Cardiac septum (tissue), 1 donor: ENCODE data around the gene MDK. TPM values are rescaled to one million over a fixed set of nuclear protein-coding genes. Genes with fewer than 3 reads are reported as not detected.

ENCODE experiments used
- DNase-seq: peaks from one replicate; pipeline ENCODE4 v3.0.0-alpha.2; 2020; ENCODE audit warnings: low spot score
- intact Hi-C: fragments of 100-400 bp; cut with DNase I; formaldehyde crosslinking; loops from one replicate; pipeline ENCODE4 v1.14.0; 2022
- total RNA-seq: library from RNA; stranded (reverse); fragmentation: NEBNext Ultra II Directional; extraction: Animal tissue kit (Norgen Biotek cat#: 25700); gene quantifications from one replicate; pipeline ENCODE4 v1.2.1, GENCODE V29; 2021
- donor health status: DM: no; HTN: no; CAD: no.

Gene MDK
- total RNA-seq, 1 donor from 2014 or later, result 6.2 TPM

- DNase-seq, result no peak
- intact Hi-C loops, result no loop called here
These were observed 9.7 kb downstream of the MDK start for GRCh38 chr11:46391186-46391577.

GRCh38 chr11:46391578-46392420 is 10.3 kb downstream of the MDK start, which contains the start of gene CHRM4:
Gene CHRM4 (minus strand): TSS chr11:46391776. CDS start chr11:46386557, 5,219 bp downstream.
- intact Hi-C loops, result no loop called here
- DNase-seq, result no peak

DNA sequence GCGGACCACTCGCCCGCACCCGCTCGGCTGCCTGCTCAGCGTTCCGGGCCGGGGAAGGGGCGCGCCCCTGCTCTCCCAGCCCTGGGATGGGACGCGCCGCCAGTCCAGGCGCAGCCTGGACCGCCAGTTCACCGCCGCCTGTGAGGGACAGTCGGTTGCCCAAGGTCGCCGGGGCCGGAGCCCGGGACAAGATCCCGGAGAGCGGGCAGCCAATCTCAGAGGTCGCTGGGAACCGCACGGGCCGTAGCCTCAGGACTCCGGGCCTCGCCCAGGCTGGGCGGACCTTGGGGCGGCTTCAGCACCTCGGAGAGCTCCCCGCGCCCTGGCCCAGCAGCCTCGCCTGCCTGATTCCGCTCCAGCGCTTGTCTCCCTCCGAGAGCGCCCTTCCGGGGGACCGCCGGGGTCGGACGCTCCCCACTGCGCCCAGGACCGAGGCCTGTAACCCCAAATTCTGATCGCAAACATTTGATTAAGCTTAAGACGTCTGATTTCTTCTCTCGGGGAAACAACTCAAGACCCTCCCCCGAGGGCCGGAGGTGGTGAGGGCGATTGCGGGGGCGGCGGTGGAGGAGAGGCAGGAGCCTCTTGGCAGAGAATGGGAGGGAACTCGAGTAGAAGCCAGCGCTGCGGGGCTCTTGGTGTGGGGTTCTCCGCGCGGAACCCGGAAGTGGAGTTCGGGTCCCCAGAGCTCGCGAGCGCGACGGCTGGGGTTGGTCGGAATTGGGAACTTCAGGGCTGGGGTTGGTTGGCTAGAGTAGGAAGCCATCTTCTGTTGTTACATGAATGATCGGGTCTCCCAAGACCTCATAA is 11.2 kb downstream of the MDK start:
- intact Hi-C loops, result no loop called here
- peak; percentile 94 for DNase-seq

DNA sequence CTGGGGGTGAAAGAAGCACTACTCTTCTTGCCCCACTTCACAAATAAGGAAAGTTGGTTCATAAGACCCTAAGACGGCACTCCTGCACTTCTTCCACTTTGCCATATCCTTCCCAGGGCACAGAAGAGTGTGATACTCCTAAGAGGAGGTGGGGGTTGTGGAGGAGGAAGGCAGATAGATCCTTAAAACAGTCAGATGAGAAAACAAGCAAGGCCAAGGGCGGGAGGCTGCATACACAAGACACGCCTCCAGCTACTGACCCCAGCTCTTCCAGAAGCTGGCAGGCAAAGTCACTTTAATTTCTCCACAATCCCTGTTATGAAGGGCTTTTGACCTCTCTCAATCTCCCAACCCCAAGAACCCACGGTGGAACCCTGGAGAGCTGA is 11.8 kb downstream of the MDK start:
- DNase-seq, result no peak
- intact Hi-C loops, result no loop called here

- intact Hi-C loops, result no loop called here
- no peak for DNase-seq
These were observed 12.3 kb downstream of the MDK start for GRCh38 chr11:46393759-46394158.

GRCh38 chr11:46397526-46397925 is 16.1 kb downstream of the MDK start:
- DNase-seq, result no peak
- intact Hi-C loops, result no loop called here

DNA sequence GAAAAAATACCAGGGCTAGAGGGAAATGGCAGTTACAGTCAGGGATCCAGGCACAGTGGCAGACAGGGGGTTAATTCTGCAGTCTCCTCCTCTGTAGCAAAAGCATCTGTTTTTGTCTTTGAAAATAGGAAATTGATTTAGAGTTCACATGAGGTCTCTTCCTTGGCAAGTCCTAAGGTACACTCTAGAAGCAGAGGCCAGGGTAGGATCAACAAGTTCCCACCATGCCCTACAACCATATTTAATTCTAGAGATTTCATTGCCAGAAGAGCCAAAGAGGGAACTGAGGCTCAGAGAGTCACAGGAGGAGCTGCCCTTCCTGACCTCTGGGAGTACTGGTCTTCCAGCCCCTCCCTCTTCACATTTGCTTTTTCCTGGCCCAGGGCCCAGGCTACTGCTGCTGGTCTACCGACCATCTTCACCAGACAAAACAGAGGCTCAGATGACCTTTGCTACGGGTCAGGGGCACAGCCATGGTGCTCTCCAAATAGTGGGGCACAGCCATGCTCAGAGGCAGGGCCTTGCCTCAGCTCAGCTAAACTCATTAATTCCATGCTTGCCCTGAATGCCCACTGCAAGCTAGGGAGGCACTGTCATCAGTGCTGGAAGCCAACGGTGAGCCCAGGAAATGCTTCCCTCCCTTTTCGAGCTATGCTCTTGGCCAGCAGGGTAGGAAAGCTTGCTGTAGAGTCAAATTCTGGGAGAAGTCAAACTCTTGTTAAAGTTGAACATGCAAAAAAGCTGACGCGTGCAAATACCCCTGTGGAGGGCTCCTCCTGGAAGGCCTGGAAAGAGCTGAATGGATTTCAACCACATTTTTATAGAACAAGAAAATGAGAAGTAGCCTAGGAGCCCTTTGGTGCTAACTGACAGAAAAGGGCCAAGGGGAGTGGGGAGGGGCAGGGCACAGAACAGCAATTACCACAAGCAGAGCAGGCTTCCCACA is 21.8 kb downstream of the MDK start:
- no peak for DNase-seq
- intact Hi-C loops, result no loop called here

- no peak for DNase-seq
- intact Hi-C loops, result no loop called here
These were observed 23.1 kb downstream of the MDK start for GRCh38 chr11:46404476-46405017.

- DNase-seq, result no peak
- intact Hi-C loops, result no loop called here
These were observed 26.2 kb downstream of the MDK start for GRCh38 chr11:46407635-46408034.

DNA sequence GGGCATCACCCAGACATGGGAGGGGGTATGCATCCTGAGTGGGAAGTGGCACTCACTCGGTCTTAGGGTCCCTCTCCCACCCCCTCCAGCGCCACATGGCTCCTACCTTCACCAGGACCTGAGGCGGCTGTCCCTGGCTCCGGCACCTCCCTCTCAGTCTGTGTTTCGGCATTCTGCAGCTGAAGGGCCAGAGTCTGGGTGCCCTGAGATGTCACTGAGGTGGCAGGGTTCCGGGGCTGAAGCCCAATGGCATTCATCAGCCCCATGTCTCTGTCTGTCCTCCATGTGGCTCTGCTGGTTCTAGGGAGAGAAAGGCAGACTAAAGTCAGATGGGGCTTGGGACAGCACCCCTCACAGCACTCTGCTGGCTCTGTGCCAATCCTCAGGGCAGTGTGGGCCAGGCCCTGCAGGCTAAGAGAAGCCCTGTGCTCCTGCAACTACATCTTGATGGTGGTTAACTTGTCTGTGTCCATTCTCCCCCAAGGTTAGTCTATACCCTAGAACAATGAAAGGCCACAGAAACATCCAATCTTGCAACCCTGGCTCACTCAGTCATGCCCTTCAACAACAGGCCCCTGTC is 27.0 kb downstream of the MDK start:
- DNase-seq, result no peak
- intact Hi-C loops, result no loop called here

- intact Hi-C loops, result no loop called here
- DNase-seq, result no peak
These were observed 28.6 kb downstream of the MDK start for GRCh38 chr11:46410021-46410420.

- intact Hi-C loops, result no loop called here
- DNase-seq, result no peak
These were observed 32.4 kb downstream of the MDK start for GRCh38 chr11:46413760-46414465.

- DNase-seq, result no peak
- intact Hi-C loops, result no loop called here
These were observed 33.0 kb downstream of the MDK start for GRCh38 chr11:46414466-46414796.

DNA sequence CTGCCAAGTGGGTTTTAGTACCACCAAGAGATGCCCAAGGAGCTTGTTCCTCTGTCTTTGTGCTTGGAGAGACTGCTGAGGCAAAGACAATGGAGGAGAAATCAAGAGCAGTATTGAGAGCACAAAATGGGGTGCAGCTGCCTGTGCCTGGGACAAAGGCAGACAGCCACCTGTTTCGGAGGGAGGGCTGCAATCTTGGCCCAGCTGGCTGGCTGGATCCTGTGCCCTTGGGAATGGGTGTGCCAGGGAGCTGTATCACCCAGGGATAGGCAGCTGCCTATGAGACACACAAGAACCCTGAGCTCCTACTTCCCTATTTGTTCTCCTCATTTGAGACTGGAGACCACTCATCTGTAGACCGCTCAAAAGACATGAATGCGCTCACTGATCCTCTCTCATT is 33.4 kb downstream of the MDK start:
- no peak for DNase-seq
- intact Hi-C loops, result no loop called here

GRCh38 chr11:46417711-46418110 is 36.2 kb downstream of the MDK start:
- DNase-seq, result no peak
- intact Hi-C loops, result no loop called here

DNA sequence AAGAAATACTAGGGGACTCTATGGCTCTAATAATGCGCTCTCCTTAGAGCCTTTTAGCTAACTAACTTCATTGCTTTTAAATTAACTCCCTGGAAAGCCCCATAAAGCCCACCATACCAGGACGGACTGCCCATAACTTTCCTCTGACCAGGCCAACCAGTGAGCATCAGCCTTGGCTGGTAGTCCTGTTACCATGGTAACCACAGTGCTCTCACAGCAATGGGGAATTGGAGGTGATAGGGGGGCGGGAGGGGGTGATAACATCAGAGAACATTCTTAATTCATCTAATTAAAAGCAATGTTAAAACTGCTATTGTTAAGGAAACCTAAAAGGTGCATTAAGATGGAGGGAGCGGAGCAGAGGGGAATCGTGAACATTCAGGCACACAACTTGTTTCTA is 37.3 kb downstream of the MDK start:
- DNase-seq, result no peak
- intact Hi-C loops, result no loop called here

DNA sequence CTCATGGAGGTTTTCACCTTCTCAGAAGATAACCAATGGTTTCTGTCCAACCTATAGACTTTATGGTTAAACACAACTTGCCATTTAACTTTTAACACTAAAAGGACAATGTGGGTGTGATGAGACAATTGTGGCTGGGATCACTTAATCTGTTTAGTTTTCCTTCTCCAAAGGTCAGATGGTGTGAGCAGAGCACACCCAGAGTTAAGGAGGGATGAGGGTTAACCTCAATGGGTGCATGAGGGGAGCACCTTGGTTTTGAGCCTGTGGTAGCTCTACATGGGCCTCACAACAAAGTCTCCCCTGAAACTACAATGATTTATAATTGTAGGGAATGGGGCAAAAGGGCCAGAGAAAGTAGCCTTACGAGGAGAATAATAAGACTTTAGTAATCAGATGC is 39.0 kb downstream of the MDK start:
- intact Hi-C loops, result no loop called here
- DNase-seq, result no peak

DNA sequence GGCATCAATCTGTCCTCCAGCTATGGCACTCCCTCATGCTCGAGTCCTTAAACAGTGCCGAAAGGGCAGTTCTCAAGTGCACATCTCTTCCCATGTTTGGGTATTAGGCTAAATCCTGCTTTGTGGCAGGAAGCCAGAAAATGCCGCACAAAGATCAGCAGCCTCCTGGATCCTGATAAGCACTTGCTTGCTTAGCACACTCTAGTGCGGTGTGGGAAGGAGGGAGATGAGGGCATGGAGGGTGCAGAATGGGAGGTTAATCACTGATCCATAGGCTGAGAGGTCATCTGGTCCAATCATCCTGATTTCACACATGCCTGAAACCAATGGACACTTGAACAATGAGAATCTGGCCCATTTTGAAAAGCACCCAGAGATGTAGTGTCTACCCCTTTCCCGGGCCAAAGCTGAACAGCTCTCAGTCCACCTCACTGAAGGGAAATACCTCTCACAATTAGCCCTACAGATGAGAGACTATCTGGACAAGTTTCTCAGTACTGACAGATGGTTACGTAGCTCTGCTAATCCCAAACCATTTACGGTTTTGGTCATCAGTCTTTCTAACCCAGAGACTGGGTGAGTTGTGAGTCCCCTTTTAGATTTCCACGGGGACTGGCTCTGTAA is 39.9 kb downstream of the MDK start:
- no peak for DNase-seq
- intact Hi-C loops, result no loop called here
